HCT116 (cell line): ENCODE measurements around the gene MMP15. TPM values are rescaled to one million over a fixed set of nuclear protein-coding genes. Genes with fewer than 3 reads are reported as not detected.
A peak's percentile ranks its signal among the peaks of the same experiment; 100 is the strongest.

Experiments
- ATAC-seq: fragments of 200-7000 bp; cut with Tn5 transposase; 2 replicates; pipeline ENCODE4 v1.9.1; 2020; ENCODE audit warnings: mild to moderate bottlenecking, moderate library complexity
- BruUV-seq: library from RNA; stranded (reverse); fragments of 400-500 nt; replicated peaks from 2 replicates; lab custom pipeline; 2021; lab: Mats Ljungman, UMichigan
- CTCF ChIA-PET: fragments of 300-600 bp; sonication (Branson Sonifier 250); formaldehyde crosslinking; loops from one replicate; lab custom pipeline; 2021; ENCODE audit warnings: antibody characterized with exemption; lab: Charles Lee
- POLR2A ChIA-PET: fragments of 300-600, 350-600 bp; sonication (Branson Sonifier 250); formaldehyde crosslinking; loops from one replicate; lab custom pipeline; 2021; ENCODE audit warnings: antibody characterized with exemption; lab: Charles Lee
- RAD21 ChIA-PET, 2 experiments: fragments of 300-600 bp; sonication (Branson Sonifier 250); formaldehyde crosslinking; loops; one replicate each; lab custom pipeline; 2023; ENCODE audit warnings: low total read pairs in 2 of 2; ENCODE audit not compliant: uncharacterized antibody in 2 of 2, unreplicated experiment in 2 of 2, low non-redundant PET in 1 of 2; lab: Charles Lee
- DNase-seq: peaks from one replicate; pipeline ENCODE4 v3.0.0-alpha.2; 2010; ENCODE audit warnings: low read depth, low spot score
- H2AFZ ChIP-seq: fragments of 200-600 bp; shearing (Covaris generic), sonication (generic); 2 replicates; pipeline ENCODE4 v1.6.1; 2017; ENCODE audit warnings: low read depth, mixed run types, mixed read lengths, antibody characterized with exemption, low read length; ENCODE audit not compliant: poor library complexity, severe bottlenecking
- H3K27ac ChIP-seq: 2 replicates; pipeline ENCODE4 v1.5.1; 2012; ENCODE audit warnings: low read depth, low read length
- H3K27me3 ChIP-seq: fragments of 200-600 bp; sonication (generic); 2 replicates; pipeline ENCODE4 v1.6.1; 2016; ENCODE audit warnings: mixed run types, low read length, mixed read lengths; ENCODE audit not compliant: insufficient read depth
- H3K36me3 ChIP-seq, 2 experiments: fragments of 200-500 bp in 1 of 2; fragments of 200-600 bp in 1 of 2; sonication (Bioruptor generic) in 1 of 2; sonication (generic) in 1 of 2; 2 replicates each; pipeline versions ENCODE4 v1.5.1 to v1.6.1; 2014 to 2016; ENCODE audit warnings: low read length in 2 of 2, inconsistent platforms in 1 of 2, mixed read lengths in 1 of 2, mixed run types in 1 of 2; ENCODE audit not compliant: insufficient read depth in 2 of 2, control insufficient read depth in 1 of 2
- H3K4me1 ChIP-seq, 2 experiments: fragments of 200-600 bp in 1 of 2; sonication (generic) in 1 of 2; 2 replicates each; pipeline versions ENCODE4 v1.5.1 to v1.6.1; 2012 to 2017; ENCODE audit warnings: low read length in 2 of 2, inconsistent platforms in 1 of 2, mild to moderate bottlenecking in 1 of 2, mixed read lengths in 1 of 2, mixed run types in 1 of 2, moderate library complexity in 1 of 2; ENCODE audit not compliant: insufficient read depth in 2 of 2, control insufficient read depth in 1 of 2
- H3K4me2 ChIP-seq: fragments of 200-600 bp; sonication (generic); 2 replicates; pipeline ENCODE4 v1.6.1; 2017; ENCODE audit warnings: mixed run types, low read length, mixed read lengths
- H3K4me3 ChIP-seq, 2 experiments: fragments of 200-600 bp in 1 of 2; sonication (generic) in 1 of 2; replicated peaks in 1 of 2; 2 replicates each; pipeline ENCODE4 v1.5.1; 2011 to 2016; ENCODE audit warnings: low read length in 2 of 2, control low read depth in 1 of 2, low read depth in 1 of 2, mild to moderate bottlenecking in 1 of 2, mixed read lengths in 1 of 2, mixed run types in 1 of 2
- H3K79me2 ChIP-seq: fragments of 200-600 bp; sonication (generic); 2 replicates; pipeline ENCODE4 v1.6.1; 2017; ENCODE audit warnings: mild to moderate bottlenecking, mixed run types, low read length, moderate library complexity, mixed read lengths; ENCODE audit not compliant: insufficient read depth
- H3K9ac ChIP-seq: fragments of 200-600 bp; sonication (generic); 2 replicates; pipeline ENCODE4 v1.6.1; 2016; ENCODE audit warnings: low read length, mixed read lengths
- H3K9me2 ChIP-seq: fragments of 200-600 bp; sonication (generic), shearing (Covaris generic); 2 replicates; pipeline ENCODE4 v1.6.1; 2017; ENCODE audit warnings: mixed run types, mild to moderate bottlenecking, moderate library complexity; ENCODE audit not compliant: insufficient read depth
- H3K9me3 ChIP-seq, 2 experiments: fragments of 200-500 bp in 1 of 2; fragments of 200-600 bp in 1 of 2; sonication (Bioruptor generic) in 1 of 2; sonication (generic) in 1 of 2; 2 replicates each; pipeline ENCODE4 v1.6.1; 2014 to 2017; ENCODE audit warnings: low read length in 2 of 2, mixed read lengths in 2 of 2, inconsistent platforms in 1 of 2, low read depth in 1 of 2, mild to moderate bottlenecking in 1 of 2, mixed run types in 1 of 2, moderate library complexity in 1 of 2; ENCODE audit not compliant: control insufficient read depth in 1 of 2, insufficient read depth in 1 of 2
- H4K20me1 ChIP-seq: fragments of 200-600 bp; sonication (generic), shearing (Covaris generic); 2 replicates; pipeline ENCODE4 v1.6.1; 2017; ENCODE audit warnings: mixed run types, mild to moderate bottlenecking, moderate library complexity; ENCODE audit not compliant: insufficient read depth
- ATF3 ChIP-seq: IDR thresholded peaks from 2 replicates; pipeline ENCODE4 v1.6.1; 2012
- CEBPB ChIP-seq: IDR thresholded peaks from 2 replicates; pipeline ENCODE4 v1.6.1; 2012; ENCODE audit warnings: low read depth
- CTCF ChIP-seq, 3 experiments: fragments of 200-600 bp in 1 of 3; sonication (generic) in 1 of 3; IDR thresholded peaks in 2 of 3; conservative IDR thresholded peaks in 1 of 3; 2 replicates each; pipeline ENCODE4 v1.5.1; 2012 to 2017; ENCODE audit warnings: low read depth in 2 of 3, low read length in 2 of 3, antibody characterized with exemption in 1 of 3, borderline replicate concordance in 1 of 3, control low read depth in 1 of 3, mild to moderate bottlenecking in 1 of 3, mixed read lengths in 1 of 3, mixed run types in 1 of 3, moderate library complexity in 1 of 3; ENCODE audit not compliant: insufficient read depth in 1 of 3
- EGR1 ChIP-seq: IDR thresholded peaks from 2 replicates; pipeline ENCODE4 v1.6.1; 2012; ENCODE audit warnings: low read depth
- ELF1 ChIP-seq: IDR thresholded peaks from 2 replicates; pipeline ENCODE4 v1.6.1; 2012; ENCODE audit warnings: low read depth, borderline replicate concordance
- EZH2phosphoT487 ChIP-seq: fragments of 200-600 bp; IDR thresholded peaks from 2 replicates; pipeline ENCODE4 v1.6.1; 2018; ENCODE audit warnings: antibody characterized with exemption, borderline replicate concordance
- FOSL1 ChIP-seq: IDR thresholded peaks from 2 replicates; pipeline ENCODE4 v1.6.1; 2012; ENCODE audit warnings: low read depth
- JUND ChIP-seq: IDR thresholded peaks from 2 replicates; pipeline ENCODE4 v1.6.1; 2012
- MAX ChIP-seq: IDR thresholded peaks from 2 replicates; pipeline ENCODE4 v1.6.1; 2012
- POLR2A ChIP-seq: IDR thresholded peaks from 2 replicates; pipeline ENCODE4 v1.7.0; 2011; ENCODE audit warnings: borderline replicate concordance; ENCODE audit not compliant: insufficient read depth, insufficient read length; ENCODE audit errors: extremely low read depth
- RAD21 ChIP-seq: IDR thresholded peaks from 2 replicates; pipeline ENCODE4 v1.6.1; 2012; ENCODE audit warnings: low read depth, mild to moderate bottlenecking
- SIN3A ChIP-seq: IDR thresholded peaks from 2 replicates; pipeline ENCODE4 v1.6.1; 2012; ENCODE audit warnings: low read depth
- SP1 ChIP-seq: IDR thresholded peaks from 2 replicates; pipeline ENCODE4 v1.6.1; 2012; ENCODE audit warnings: low read depth
- SRF ChIP-seq: IDR thresholded peaks from 2 replicates; pipeline ENCODE4 v1.6.1; 2012; ENCODE audit warnings: low read depth
- TCF7L2 ChIP-seq: IDR thresholded peaks from 2 replicates; pipeline ENCODE4 v1.7.0; 2011; ENCODE audit warnings: borderline replicate concordance, inconsistent platforms; ENCODE audit not compliant: insufficient read depth, insufficient read length; ENCODE audit errors: extremely low read depth
- YY1 ChIP-seq: IDR thresholded peaks from 2 replicates; pipeline ENCODE4 v1.6.1; 2011; ENCODE audit warnings: low read length, low read depth, moderate library complexity, mild to moderate bottlenecking; ENCODE audit not compliant: insufficient replicate concordance; ENCODE audit errors: extremely low read depth
- ZFX ChIP-seq: fragments of 450-650 bp; IDR thresholded peaks from 2 replicates; pipeline ENCODE4 v1.6.1; 2017
- intact Hi-C: fragments of 100-400 bp; cut with micrococcal nuclease; formaldehyde crosslinking; loops from 2 replicates; pipeline ENCODE4 v1.10.0; 2022
- total RNA-seq: library from RNA; stranded (reverse); gene quantifications from one replicate; pipeline ENCODE4 v1.2.1, GENCODE V29; 2021; ENCODE audit not compliant: unreplicated experiment

Gene MMP15
- total RNA-seq, 1 experiment from 2014 or later: 38.5 TPM

- ChIA-PET CTCF (interaction anchor here (1.0 to 1.4 kb wide), 2 partner anchors 95 to 102 kb away, joined by 3 read pairs; partner anchors contain the start of gene CFAP20), POLR2A (no interaction called here), RAD21 (no interaction called here)
- intact Hi-C loops: loop anchor here (10.0 kb wide), 2 partner anchors 278 to 308 kb away; no protein-coding TSS in a partner anchor
- Histone ChIP-seq H3K9me3 (no peaks in the 10 kb centered on the region), H3K4me3 (peak overlapping the region; percentile 78 to 94), H4K20me1 (no peaks in the 10 kb centered on the region), H3K27me3 (no peaks in the 10 kb centered on the region), H3K4me1 (peaks cover 28 to 48% of the 10 kb centered on the region in 2 experiments), H2AFZ (no peak overlapping the region), H3K4me2 (peak overlapping the region; percentile 95), H3K79me2 (peaks cover 37% of the 10 kb centered on the region; the same call in 1 of the 2 replicates), H3K27ac (peak overlapping the region; percentile 93), H3K36me3 (no peaks in the 10 kb centered on the region), H3K9me2 (no peaks in the 10 kb centered on the region), H3K9ac (peak overlapping the region; percentile 73)
- no peak for DNase-seq
- ATAC-seq: peak; percentile 5; the same call in 1 of the 2 replicates
- TF ChIP-seq ATF3: no peak
- TF ChIP-seq EZH2phosphoT487: no peak
- no peak for TF ChIP-seq FOSL1
- TF ChIP-seq YY1: no peak
- no peak for TF ChIP-seq TCF7L2
- TF ChIP-seq JUND: no peak
- TF ChIP-seq ZFX: no peak
- TF ChIP-seq SIN3A: no peak
- TF ChIP-seq ELF1: no peak
- no peak for TF ChIP-seq CEBPB
- no peak for TF ChIP-seq POLR2A
- TF ChIP-seq SRF: no peak
- TF ChIP-seq CTCF (IDR thresholded peaks at IDR 0.05 in 2 of 3, conservative IDR thresholded peaks at IDR 0.05 in 1 of 3; ENCODE audit: borderline replicate concordance in 1 of 3, insufficient read depth in 1 of 3, low read depth in 2 of 3, low read length in 2 of 3): 0 out of 6 replicates have a peak, but pooled peaks of 1 of the 3 experiments have one; percentile 11
- TF ChIP-seq EGR1: peak; percentile 57; the same call in 1 of the 2 replicates
- TF ChIP-seq MAX: no peak
- no peak for TF ChIP-seq RAD21
- TF ChIP-seq SP1: no peak
- BruUV-seq: no TSS peak
These were observed 1.2 kb downstream of the MMP15 start for GRCh38 chr16:58026705-58027160.
